Endothelial cell of umbilical vein (primary cell): ENCODE measurements around the gene FYN.

Experiments
- CTCF ChIP-seq, 2 donors: IDR thresholded peaks; 1 replicate in 1 of 2; 2 replicates in 1 of 2; pipeline ENCODE4 v1.5.1; 2011; ENCODE audit warnings: low read length in 2 of 2, mild to moderate bottlenecking in 2 of 2, moderate library complexity in 2 of 2, control low read depth in 1 of 2, inconsistent platforms in 1 of 2, low read depth in 1 of 2; ENCODE audit not compliant: insufficient read depth in 1 of 2; ENCODE audit errors: extremely low read depth in 1 of 2
- EZH2 ChIP-seq: IDR thresholded peaks from 2 replicates; pipeline ENCODE4 v1.6.1; 2012; ENCODE audit warnings: borderline replicate concordance, low read depth, mild to moderate bottlenecking, moderate library complexity, low read length, inconsistent platforms; ENCODE audit not compliant: severe bottlenecking
- JUN ChIP-seq: IDR thresholded peaks from 2 replicates; pipeline ENCODE4 v1.6.1; 2011; ENCODE audit warnings: borderline replicate concordance, low read depth; ENCODE audit not compliant: insufficient read length, insufficient read depth
- POLR2A ChIP-seq: IDR thresholded peaks from 2 replicates; pipeline ENCODE4 v1.6.1; 2012; ENCODE audit warnings: low read depth, mild to moderate bottlenecking, control low read depth, low read length
- POLR2AphosphoS5 ChIP-seq: IDR thresholded peaks from 2 replicates; pipeline ENCODE4 v1.6.1; 2012; ENCODE audit warnings: low read depth, mild to moderate bottlenecking, control low read depth, low read length, moderate library complexity; ENCODE audit not compliant: insufficient read depth

- TF ChIP-seq CTCF (IDR thresholded peaks at IDR 0.05; ENCODE audit: extremely low read depth in 1 of 2, insufficient read depth in 1 of 2, low read depth in 1 of 2, low read length in 2 of 2) (no peak), POLR2AphosphoS5 (no peak), JUN (no peak), POLR2A (no peak), EZH2 (no peak)
Observed at GRCh38 chr6:111700135-111700690, 173.0 kb downstream of the FYN start.
